HG03060 (cell line): Measurements from ENCODE around the gene TBXAS1.
A peak's percentile ranks its signal among the peaks of the same experiment; 100 is the strongest.

Experiments used
- ATAC-seq: cut with Tn5 transposase; IDR thresholded peaks from one replicate; pipeline ENCODE4 v1.9.1; 2021; ENCODE audit warnings: low read depth, moderate number of reproducible peaks; ENCODE audit not compliant: unreplicated experiment

TBXAS1 gene

DNA sequence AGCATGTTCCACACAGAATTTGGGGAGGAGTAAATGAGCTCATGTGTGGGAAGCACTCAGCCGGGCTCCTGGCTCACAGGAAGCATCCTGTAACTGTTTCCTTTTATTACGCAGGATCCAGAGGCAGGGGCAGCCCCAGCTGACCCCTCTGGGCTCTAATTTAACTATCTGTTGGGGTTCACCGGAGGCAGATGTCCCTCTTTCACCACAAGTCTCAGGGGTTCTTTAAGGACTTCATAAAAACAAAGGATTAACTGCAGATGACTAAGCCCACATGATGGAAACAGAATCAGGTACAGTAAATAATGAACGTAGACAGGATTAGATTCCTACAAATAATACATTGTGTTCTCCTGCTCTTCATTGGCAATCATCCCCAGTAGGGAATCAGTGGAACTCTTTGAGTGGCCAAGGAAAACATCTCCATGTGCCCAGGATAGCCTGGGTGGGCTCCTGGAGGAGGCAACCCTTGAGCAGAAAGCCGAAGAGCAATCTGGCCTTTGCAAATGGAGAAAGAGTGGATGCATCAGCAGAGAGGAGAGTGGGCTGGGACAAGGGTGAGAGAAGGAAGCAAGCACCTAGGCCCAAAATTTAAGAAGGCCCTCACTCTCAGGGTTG lies 24.6 kb downstream of the TBXAS1 start:
- no peak for ATAC-seq

DNA sequence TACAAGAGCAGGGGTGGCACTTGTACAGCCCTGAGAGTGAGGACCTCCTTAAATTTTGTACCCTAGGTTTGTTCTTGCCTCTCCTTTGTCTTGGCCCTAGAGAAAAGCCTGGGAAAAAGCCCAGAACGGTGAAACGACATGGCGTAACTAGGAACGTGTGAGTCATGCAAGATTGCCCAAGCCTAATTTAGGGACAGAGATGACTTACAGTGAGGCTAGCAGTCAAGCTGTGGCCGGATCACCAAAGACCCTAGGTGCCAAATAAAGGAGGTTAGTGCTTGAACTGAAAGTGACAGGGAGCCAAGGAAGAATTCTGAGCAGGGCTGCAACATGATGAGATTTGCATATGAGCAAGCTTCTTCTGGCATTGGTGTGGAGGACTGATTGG lies 25.1 kb downstream of the TBXAS1 start:
- ATAC-seq = no peak

DNA sequence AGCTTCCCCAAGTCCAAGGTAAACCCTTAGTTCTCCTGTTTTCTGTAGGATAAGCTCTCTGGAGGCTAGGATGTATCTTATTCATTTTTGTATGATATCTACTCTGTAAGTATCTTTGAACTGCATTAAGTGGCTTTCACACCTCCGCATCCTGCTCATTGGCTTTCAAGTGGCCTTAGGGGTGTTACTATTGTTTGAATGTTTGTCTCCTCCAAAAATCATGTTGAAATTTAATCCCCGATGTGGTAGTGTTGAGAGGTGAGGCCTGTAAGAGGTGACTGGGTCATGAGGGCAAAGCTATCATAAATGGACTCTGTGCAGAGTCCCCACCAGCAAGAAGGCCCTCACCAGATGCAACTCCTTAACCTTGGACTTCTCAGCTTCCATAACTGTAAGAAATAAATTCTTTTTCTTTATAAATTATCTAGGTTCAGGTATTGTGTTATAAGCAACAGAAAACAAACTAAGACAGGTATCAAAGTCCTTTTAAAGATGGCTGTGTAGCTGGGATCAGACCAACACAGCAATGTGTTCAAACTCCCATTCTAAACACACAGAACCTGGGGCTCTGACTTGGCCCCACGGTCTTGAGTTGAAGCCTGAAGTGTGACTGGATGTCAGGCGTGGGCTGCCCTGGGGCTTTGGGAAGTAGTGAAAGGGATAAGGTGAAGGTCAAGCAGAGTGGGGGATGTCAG lies 25.9 kb downstream of the TBXAS1 start:
- ATAC-seq = no peak

DNA sequence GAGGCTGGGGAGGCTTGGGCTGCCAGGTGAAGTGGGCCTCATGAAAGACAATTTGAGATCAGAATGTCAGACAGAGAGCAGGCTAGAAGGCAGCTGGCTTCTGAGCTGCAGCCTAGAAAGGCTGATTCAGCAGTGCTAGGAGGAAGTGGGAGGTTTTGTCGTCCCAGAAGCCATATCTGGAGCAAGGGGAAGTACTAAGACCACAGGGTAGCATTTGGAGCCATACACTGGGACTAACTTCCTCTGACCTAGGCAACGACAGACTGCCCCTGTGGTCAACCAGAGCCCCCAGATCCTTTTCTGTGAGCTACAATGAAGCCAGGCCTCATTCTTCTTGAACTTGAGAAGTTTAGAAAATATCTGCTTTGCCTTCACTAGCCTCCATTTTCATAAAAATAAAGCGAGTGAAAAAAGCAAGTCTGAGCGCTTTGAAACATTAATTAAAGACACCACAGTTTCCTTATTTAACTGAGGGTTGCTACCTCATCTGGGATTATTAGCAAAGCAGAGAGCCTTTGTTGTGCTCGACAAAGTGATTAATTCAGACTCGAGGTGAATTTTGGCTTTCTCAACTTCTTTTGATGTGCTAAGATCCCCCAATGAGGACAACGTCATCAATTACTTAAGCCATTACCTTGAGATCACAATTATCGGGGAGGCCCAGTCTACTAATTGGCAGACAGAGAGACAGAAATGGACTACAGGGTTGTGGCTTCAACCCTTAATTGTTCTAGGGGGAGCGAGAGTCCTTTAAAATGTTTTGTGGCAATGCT lies 26.6 kb downstream of the TBXAS1 start:
- peak; percentile 74 for ATAC-seq

DNA sequence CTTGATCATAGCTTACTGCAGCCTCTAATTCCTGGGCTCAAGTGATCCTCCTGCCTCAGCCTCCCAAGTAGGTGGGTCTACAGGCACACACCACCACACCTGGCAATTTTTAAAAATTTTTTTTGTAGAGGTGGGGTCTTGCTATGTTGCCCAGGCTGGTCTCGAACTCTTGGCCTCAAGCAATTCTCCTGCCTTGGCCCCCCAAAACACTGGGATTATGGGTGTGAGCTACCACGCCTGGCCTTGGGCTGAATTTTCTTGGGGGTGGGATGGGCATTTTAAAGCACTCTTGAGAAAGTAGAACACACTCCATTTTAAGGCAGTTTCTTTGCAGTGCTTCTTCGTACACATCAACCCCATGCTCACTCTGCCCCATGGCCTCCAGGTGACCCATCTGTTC lies 28.7 kb downstream of the TBXAS1 start:
- no peak for ATAC-seq

DNA sequence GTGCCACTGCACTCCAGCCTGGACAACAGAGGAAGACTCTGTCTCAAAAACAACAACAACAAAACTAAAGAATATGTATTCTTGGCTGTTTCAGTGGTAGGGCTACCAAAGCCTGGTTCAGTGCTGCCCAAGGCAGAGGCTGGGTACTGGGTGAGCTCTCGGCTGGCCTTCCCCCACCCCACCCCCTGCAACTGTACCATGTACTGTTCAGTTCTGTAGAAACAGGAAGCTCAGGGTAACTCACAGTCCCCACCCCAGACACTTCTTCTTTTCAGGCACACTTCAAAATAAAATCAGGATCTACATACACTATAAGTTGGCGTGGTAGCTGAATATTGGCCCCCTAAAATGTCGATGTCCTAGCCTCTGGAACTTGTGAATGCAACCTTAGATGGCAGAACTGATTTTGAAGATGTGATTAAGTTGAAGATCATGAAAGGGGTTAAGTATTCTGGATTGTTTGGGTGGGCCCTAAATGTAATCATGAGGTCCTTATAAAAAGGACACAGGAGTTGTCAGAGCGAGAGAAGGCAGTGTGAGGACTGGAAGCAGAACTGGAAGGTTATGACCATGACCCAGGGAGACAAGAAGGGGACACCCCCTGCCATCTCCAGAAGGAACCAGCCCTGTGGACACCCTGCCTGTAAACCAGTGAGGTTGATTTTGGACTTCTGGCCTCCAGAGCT lies 31.2 kb downstream of the TBXAS1 start:
- no peak for ATAC-seq

- no peak for ATAC-seq
These were observed 32.7 kb downstream of the TBXAS1 start for GRCh38 chr7:139861803-139862202.

DNA sequence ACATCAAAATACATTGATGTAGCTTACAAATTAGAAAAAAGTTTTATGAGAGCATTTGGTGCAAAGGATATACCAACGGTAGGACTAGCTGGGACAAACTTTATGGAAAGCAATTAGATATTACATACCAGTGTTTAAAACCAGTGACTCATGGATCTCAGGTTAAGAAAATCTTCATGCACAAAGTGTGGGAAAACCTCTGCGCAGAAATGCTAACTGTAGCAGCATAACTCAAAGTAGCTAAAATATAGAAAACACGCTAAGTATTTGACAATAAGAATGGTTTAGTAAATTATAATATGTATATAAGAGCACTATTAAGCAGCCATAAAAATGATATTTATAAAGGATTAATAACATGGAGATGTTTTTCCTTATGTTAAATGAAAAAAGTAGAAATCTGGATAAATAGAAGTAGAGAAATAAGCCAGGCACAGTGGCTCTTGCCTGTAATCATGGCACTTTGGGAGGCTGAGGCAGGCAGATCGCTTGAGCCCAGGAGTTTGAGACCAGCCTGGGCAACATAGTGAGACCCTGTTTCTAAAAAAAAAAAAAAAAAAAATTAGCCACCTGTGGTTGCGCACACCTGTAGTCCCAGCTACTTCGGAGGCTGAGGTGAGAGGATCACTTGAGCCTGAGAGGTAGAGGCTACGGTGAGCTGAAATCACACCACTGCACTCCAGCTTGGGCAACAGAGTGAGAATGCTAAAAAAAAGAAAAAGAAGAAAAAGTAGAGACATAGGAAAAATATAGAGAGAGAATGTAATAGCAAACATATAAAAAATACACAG lies 37.2 kb downstream of the TBXAS1 start:
- no peak for ATAC-seq

DNA sequence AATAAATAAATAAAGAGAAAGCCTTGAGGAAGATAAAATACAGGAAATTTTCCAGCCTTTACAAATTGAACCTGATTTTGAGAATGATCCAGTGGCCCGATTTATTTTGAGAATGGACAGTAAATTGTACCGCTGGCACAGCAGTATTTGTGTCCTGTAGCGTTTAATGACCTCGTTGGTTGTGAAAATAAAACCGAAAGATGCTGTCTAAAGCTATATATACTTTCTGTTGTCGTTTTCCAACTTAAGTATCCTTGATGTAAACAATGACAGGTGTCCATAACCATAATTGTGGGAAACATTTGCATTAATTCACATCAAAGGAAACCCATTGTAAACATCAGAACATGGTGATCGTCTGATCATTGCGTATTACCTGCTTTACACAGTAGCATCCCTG lies 38.8 kb downstream of the TBXAS1 start:
- no peak for ATAC-seq

DNA sequence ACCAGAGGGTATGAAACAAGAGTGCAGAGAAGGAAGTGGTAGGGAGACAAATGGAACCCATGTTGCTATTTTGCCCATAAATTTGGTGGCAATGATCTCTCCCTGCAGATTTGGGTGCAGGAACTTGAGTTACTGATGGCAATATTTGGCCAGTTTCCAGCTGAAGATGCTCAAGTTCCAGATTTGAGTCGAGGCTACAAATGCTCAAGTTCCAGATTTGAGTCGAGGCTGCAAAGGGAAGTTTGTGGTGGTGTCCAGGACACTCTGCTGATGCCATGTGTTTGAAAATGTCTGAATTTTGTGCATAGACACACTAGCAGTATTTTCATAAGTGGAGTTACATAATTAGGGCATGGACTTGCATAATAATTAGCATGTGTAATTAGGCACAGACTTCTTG lies 40.8 kb downstream of the TBXAS1 start:
- no peak for ATAC-seq

DNA sequence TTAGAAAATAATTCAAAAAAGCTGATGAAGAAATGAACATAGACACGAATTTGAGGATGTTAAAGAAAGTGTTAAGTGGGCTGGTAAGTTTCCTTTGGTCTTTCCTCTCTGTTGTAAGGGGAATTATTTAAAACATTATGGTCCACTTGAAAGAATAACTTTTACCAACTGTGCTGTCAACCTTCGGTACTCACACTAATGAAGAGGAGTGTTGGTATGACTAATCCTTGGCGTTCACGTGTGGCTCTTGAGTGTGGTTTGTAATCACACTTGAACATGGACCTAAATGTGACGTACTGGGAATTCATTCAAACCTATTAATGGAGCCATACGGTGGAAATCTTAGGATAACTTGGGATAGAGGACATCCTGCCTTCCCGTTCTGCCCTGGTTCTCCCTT lies 41.3 kb downstream of the TBXAS1 start:
- no peak for ATAC-seq

DNA sequence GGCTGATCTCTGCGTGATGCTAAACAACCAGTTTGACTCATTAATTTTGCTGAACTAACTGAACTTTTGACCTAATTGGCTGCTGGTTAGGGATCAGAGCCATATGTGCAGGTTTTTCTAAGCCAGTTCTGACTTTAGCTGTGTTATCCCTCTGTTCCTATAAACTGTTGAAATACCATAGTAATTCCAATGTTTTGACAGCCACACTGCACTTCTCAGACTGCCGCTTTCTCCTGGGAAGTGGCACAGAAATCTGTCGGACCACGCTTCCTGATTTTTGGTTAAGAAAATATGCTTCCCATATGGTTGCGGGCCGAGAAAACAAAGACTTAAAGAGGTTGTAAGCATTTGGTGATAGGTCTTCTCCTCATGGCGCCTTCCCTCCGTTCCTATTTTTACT lies 42.3 kb downstream of the TBXAS1 start:
- ATAC-seq = no peak

- ATAC-seq = no peak
These were observed 42.8 kb downstream of the TBXAS1 start for GRCh38 chr7:139871820-139872219.

DNA sequence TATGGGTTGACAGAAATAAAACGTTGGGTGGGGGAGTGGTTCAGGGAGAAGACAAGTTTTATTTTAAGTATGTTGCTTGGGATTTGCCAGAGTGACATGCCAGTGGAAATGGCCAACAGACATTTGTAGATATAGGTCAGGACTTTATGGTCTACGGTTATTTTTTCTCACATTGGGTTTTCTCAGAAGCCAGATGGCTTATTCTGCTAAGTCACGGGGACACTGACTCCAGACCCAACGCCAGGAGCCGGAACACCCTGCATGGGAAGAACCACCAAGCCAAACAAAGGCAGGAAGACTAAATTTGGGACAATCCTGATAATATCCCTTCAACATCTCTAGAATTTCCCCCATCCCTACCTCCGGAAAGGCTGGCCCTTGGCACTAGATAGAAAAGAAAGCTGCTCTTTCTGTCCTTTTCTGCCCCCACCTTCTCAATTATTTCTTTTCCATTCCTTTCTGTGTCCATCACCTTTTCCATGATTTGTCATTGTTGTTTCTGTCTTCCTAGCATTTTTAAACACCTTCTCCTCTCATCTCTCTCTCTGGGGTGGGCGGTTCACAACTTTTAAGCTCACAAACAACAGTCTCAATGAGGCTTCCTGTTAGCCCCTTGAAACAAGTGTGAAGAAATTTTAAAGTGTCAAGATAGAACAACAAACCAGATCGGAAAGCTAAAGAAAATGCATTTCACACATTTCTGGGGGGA lies 44.7 kb downstream of the TBXAS1 start:
- no peak for ATAC-seq

DNA sequence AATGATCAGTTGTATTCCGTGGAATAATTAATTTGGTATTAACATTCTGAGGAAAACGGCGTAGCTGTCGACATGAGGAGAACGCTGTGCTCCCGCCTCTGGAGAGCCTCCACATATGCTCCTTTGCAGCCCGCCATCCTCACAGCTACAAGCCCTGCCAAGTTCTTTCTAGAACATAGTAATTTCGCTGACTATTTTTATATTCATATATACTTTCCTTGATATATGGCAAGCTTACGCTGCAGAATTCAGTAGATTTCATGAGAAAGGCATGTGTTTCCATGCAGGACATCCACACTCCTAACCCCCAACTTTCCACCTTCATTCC lies 45.2 kb downstream of the TBXAS1 start:
- ATAC-seq = no peak

DNA sequence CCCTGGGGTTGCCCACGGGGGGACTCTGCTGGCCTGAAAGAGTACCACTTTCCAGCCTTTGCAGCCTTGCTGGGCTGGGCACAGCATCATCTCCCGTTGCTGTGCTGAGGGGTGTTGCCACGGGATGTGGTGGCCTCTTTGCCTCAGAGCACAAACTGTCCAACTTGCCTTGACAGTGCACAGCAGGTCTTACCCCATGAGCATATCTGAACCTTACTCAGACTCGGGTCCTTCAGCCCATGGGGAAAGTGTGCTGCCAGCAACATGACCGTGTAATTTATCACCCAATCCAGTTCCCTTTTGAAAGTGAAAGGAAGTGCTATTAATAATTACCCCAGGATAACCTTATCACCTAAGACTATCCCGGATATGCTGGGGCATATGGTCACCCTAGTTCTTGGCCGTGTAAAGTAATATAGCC lies 46.8 kb downstream of the TBXAS1 start:
- peak; percentile 49 for ATAC-seq

DNA sequence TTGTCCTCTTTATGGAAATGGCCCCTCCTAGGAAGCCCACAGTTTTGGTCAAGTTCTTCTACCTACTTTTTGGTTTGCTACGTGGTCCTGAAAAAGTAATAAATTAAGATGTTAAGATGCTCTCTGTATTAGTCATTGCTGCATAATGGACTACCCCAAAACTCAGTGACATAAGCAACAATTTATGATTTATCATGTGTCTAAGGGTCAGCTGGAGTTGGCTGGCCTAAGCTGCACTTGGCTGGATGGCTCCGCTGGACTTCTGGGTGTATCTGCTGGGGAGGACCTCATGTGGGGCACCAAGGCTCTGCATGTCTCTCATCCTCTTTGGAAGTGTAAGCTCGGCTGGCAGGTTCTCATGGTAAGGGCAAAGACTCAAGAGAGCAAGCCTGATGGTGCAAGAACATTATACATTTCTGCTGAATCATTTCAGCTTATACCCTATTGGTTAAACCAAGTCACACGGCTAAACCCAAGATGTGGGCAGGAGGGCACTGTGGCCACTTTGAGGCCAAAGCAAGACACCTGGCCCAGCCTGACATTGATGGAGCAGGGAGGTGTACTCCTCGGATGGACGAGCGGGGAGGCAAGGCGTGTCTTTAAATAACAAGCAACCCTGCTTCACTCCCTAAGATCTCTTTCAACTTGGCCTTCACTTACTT lies 47.7 kb downstream of the TBXAS1 start:
- no peak for ATAC-seq

- no peak for ATAC-seq
These were observed 54.8 kb downstream of the TBXAS1 start for GRCh38 chr7:139883814-139884213.

- no peak for ATAC-seq
These were observed 55.4 kb downstream of the TBXAS1 start for GRCh38 chr7:139884441-139884840.
